Measurements from ENCODE around the gene TPST1. TPM values are rescaled to one million over a fixed set of nuclear protein-coding genes. Genes with fewer than 3 reads are reported as not detected.
"Not testable (repeated sequence)": the region's sequence is repeated elsewhere in the genome, so short reads cannot be mapped to it uniquely, and the experiment has no call there.

The TPST1 gene
- total RNA-seq, 1 donor, result 59.7 TPM

DNA sequence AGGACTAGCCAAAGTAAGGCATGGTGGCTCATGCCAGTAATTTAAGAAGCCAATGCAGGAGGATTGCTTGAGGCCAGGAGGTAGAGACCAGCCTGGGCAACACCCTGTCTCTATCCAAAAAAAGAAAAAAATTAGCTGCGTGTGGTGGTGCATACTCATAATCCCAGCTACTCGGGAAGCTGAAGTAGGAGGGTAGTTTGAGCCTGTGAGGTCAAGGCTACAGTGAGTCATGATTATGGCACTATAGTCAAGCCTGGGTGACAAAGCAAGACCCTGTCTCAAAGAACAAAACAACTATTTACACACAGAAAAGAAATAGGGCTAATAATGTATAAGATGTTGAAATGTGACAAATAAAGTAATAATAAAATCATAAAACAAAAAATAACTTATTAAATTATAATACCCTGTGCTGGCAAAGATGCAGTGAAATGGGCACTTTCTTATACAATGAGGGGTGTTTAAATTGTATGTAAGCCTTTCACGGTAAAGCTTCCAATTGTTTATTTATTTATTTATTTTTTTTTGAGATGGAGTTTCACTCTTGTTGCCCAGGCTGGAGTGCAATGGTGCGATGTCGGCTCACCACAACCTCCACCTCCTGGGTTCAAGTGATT, 175.2 kb downstream of the TPST1 start:
- no peak overlapping the region for H3K4me3 ChIP-seq (ENCODE audit: low read depth, low read length)
- TF ChIP-seq, protein P1, sequence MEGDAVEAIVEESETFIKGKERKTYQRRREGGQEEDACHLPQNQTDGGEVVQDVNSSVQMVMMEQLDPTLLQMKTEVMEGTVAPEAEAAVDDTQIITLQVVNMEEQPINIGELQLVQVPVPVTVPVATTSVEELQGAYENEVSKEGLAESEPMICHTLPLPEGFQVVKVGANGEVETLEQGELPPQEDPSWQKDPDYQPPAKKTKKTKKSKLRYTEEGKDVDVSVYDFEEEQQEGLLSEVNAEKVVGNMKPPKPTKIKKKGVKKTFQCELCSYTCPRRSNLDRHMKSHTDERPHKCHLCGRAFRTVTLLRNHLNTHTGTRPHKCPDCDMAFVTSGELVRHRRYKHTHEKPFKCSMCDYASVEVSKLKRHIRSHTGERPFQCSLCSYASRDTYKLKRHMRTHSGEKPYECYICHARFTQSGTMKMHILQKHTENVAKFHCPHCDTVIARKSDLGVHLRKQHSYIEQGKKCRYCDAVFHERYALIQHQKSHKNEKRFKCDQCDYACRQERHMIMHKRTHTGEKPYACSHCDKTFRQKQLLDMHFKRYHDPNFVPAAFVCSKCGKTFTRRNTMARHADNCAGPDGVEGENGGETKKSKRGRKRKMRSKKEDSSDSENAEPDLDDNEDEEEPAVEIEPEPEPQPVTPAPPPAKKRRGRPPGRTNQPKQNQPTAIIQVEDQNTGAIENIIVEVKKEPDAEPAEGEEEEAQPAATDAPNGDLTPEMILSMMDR (IDR thresholded peaks at IDR 0.05; ENCODE audit: insufficient read depth, low read length), result no peak
- DNase-seq (ENCODE audit: low read depth), result no peak

DNA sequence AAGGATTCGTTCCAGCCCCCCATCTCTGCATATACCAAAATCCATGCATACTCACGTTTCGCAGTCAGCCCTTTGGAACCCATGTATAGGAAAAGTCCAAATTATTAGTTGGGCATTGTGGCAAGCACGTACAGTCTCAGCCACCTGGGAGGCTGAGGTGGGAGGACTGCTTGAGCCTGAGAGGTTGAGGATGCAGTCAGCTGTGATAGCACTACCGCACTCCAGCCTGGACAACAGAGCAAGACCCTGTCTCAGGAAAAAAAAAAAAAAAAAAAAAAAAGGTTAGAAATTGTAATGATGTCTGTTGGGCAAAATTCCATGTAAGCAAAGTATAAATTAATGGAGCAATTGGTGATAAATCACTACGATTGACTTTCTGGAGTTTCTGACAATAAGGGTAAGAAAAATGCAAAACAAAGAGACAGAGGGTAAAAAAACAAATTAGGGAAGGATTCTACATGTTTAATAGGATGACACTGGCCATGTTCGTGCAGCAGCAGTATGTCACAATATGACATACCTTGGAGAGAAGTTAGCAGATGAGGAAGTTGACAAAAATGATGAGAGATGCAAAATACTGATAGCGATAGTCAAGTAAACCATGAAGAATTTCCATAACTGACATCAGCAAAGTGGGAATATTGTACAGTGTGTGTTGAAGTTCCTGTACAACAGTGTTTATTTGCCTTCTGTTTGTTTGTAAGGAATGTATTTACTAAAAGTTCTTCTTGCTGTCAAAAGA, 177.2 kb downstream of the TPST1 start:
- not testable (repeated sequence) for DNase-seq (ENCODE audit: low read depth); H3K4me3 ChIP-seq (ENCODE audit: low read depth, low read length)

GRCh38 chr7:66385191-66385905, 180.2 kb downstream of the TPST1 start:
- DNase-seq (ENCODE audit: low read depth); H3K4me3 ChIP-seq (ENCODE audit: low read depth, low read length): not testable (repeated sequence)

- DNase-seq (ENCODE audit: low read depth), result peak; percentile 72
- not testable (repeated sequence) for H3K4me3 ChIP-seq (ENCODE audit: low read depth, low read length)
These were observed 190.0 kb downstream of the TPST1 start for GRCh38 chr7:66395128-66395571.

- H3K4me3 ChIP-seq (ENCODE audit: low read depth, low read length); DNase-seq (ENCODE audit: low read depth): not testable (repeated sequence)
These were observed 190.9 kb downstream of the TPST1 start for GRCh38 chr7:66396052-66396451.

- H3K4me3 ChIP-seq (ENCODE audit: low read depth, low read length); DNase-seq (ENCODE audit: low read depth): not testable (repeated sequence)
These were observed 193.7 kb downstream of the TPST1 start for GRCh38 chr7:66398841-66399240.

- DNase-seq (ENCODE audit: low read depth), result no peak
These were observed 194.4 kb downstream of the TPST1 start for GRCh38 chr7:66399566-66399965.

GRCh38 chr7:66400400-66400799, 195.3 kb downstream of the TPST1 start:
- H3K4me3 ChIP-seq (ENCODE audit: low read depth, low read length), result no peak overlapping the region
- no peak for DNase-seq (ENCODE audit: low read depth)
- TF ChIP-seq, protein P1 (IDR thresholded peaks at IDR 0.05; ENCODE audit: insufficient read depth, low read length), result no peak

More at GRCh38 chr7:66399566-66399965, 194.4 kb downstream of the TPST1 start:
- H3K4me3 ChIP-seq (ENCODE audit: low read depth, low read length), result no peak overlapping the region
- TF ChIP-seq, protein P1 (IDR thresholded peaks at IDR 0.05; ENCODE audit: insufficient read depth, low read length), result no peak

DNA sequence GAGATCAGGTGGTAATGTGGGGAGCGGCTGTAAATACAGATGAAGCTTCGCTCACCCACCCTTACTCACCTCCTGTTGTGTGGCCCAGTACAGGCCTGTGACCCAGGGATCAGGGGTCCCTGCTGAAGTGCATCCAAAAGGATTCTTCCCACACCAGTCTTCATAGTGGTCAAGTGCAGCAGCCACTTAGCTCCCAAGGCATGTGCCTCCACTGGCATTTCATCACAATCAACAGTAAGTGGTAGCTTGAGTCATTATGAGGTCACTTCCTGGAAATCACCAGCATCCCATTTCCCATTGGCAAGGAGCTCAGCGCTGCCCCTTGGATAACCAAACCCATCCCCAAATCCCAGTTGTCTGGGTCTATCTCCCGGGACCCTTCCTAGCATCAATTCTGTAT, 196.0 kb downstream of the TPST1 start:
- DNase-seq (ENCODE audit: low read depth), result peak; percentile 12
- H3K4me3 ChIP-seq (ENCODE audit: low read depth, low read length), result not testable (repeated sequence)

DNA sequence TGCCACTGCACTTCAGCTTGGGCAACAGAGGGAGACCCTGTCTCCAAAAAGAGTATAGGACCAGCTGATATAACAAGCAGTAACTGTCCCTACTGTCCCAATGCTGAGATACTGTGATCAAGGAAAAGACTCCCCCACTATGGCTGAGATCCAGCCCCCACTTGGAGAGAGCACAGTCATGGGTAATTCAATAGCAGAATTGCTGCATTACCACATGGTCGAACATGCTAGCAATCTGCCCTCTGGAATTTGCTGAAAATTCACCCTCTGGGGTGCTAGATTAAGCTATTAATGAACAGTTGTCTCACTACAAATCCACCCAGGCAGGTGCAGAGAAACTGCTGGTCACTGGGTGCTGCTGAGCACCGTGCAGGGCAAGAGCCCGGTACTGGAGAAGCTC, 196.8 kb downstream of the TPST1 start:
- not testable (repeated sequence) for DNase-seq (ENCODE audit: low read depth); H3K4me3 ChIP-seq (ENCODE audit: low read depth, low read length)
